ENCODE results near the gene PHLDB3. TPM values are rescaled to one million over a fixed set of nuclear protein-coding genes. Genes with fewer than 3 reads are reported as not detected.

Gene PHLDB3
- total and polyA plus RNA-seq, 2 of the 4 experiments (the other 2 are of a cell fraction) = 2.9 to 10.6 TPM

DNA sequence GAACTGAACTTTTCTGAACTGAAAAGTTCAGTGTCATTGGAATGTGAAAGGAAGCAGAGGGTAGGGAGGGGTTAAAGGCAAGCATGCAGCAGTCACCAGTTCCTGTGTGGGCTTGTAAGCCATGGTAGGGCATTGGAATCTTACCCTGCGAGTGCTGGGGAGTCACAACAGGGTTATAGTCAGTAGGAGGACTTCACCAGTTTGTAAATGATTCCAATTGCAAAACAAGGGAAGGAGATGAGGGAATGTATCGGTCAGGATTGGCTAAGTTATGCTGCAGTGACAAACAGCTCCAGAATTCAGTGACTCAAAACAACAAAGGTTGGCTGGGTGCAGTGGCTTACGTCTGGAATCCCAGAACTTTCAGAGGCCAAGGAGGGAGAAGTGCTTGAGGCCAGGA lies 52.0 kb downstream of the PHLDB3 start:
- H2AFZ ChIP-seq (replicated peaks; ENCODE audit: low read length, poor library complexity) = no peak overlapping the region
- BruUV-seq (replicated peaks) = no TSS peak
- no peak overlapping the region for H3K4ac ChIP-seq (ENCODE audit: low read depth, low read length)
- CTCF ChIA-PET = no interaction called here
- no peak overlapping the region for H2BK5ac ChIP-seq (ENCODE audit: low read depth, low read length, poor library complexity, severe bottlenecking)
- no peak overlapping the region for H3K4me2 ChIP-seq (ENCODE audit: low read depth, low read length)
- DNase-seq (no peak), ATAC-seq (ENCODE audit: low read depth) (no peak)
- H4K8ac ChIP-seq (ENCODE audit: low read depth in 2 of 2, low read length in 2 of 2) = no peak overlapping the region
- no peak overlapping the region for H4K5ac ChIP-seq (ENCODE audit: low read depth, low read length)
- in situ Hi-C loops (cut with MboI; ENCODE audit: low sequenced_read_pairs) = no loop called here
- H3K9ac ChIP-seq (ENCODE audit: low read depth, low read length) = no peak overlapping the region
- H4K91ac ChIP-seq (ENCODE audit: insufficient read depth, low read depth, low read length) = no peak overlapping the region
- no peak overlapping the region for H2BK20ac ChIP-seq (ENCODE audit: low read depth, low read length)
- no peak overlapping the region for H3K27ac ChIP-seq (ENCODE audit: insufficient read depth, low read length)
- 0 out of 2 replicates have a peak, but pooled peaks cover 2% of the 10 kb centered on the region for H3K4me1 ChIP-seq (ENCODE audit: control insufficient read depth, insufficient read depth, low read length)
- dilution Hi-C loops (cut with HindIII; ENCODE audit: low sequenced_read_pairs, unreplicated experiment) = no loop called here
- H3K9me1 ChIP-seq (ENCODE audit: insufficient read depth, low read length) = no peaks in the 10 kb centered on the region
- H3K14ac ChIP-seq (replicated peaks; ENCODE audit: low read depth, low read length) = no peak overlapping the region
- WGBS, 2 experiments (ENCODE audit: extremely low coverage in 2 of 2, insufficient read length in 1 of 2) = 53% methylated on average over 3 of the region's 3 CpGs; no CpG with 5 or more reads in 1 of the 2 experiments
- H3K23ac ChIP-seq (ENCODE audit: low read depth, low read length) = no peak overlapping the region
- no peak overlapping the region for H3K18ac ChIP-seq (ENCODE audit: low read depth, low read length)
- H3K79me1 ChIP-seq (ENCODE audit: low read depth in 1 of 2, low read length in 2 of 2) = no peaks in the 10 kb centered on the region
- no peak overlapping the region for H3K56ac ChIP-seq (ENCODE audit: extremely low read depth, insufficient read depth, low read length)
- no peak overlapping the region for H2BK120ac ChIP-seq (ENCODE audit: low read depth, low read length)
- H2AK5ac ChIP-seq (ENCODE audit: low read depth, low read length) = no peak overlapping the region
- no peak overlapping the region for H2BK15ac ChIP-seq (ENCODE audit: low read depth, low read length)
- TF ChIP-seq RFX5 (IDR thresholded peaks at IDR 0.05; ENCODE audit: low read depth, low read length) (no peak), RCOR1 (IDR thresholded peaks at IDR 0.05; ENCODE audit: insufficient replicate concordance, low read length) (no peak), MXI1 (IDR thresholded peaks at IDR 0.05; ENCODE audit: borderline replicate concordance, low read depth, low read length) (no peak), CEBPB (IDR thresholded peaks at IDR 0.05; ENCODE audit: low read depth, low read length) (no peak), CHD1 (IDR thresholded peaks at IDR 0.05; ENCODE audit: low read depth, low read length) (no peak), RAD21 (IDR thresholded peaks at IDR 0.05; ENCODE audit: low read length) (no peak), FOS (IDR thresholded peaks at IDR 0.05; ENCODE audit: low read depth, low read length) (no peak), BHLHE40 (IDR thresholded peaks at IDR 0.05; ENCODE audit: low read depth, low read length) (no peak), POLR2A (IDR thresholded peaks at IDR 0.05; ENCODE audit: low read depth, low read length) (no peak), MAFK (IDR thresholded peaks at IDR 0.05; ENCODE audit: low read depth, low read length) (no peak), SMC3 (IDR thresholded peaks at IDR 0.05; ENCODE audit: low read depth, low read length) (no peak), MAZ (IDR thresholded peaks at IDR 0.05; ENCODE audit: borderline replicate concordance, low read depth, low read length) (no peak), NFE2L2 (IDR thresholded peaks at IDR 0.05; ENCODE audit: low read depth, low read length) (no peak)
- TF ChIP-seq, protein P1, sequence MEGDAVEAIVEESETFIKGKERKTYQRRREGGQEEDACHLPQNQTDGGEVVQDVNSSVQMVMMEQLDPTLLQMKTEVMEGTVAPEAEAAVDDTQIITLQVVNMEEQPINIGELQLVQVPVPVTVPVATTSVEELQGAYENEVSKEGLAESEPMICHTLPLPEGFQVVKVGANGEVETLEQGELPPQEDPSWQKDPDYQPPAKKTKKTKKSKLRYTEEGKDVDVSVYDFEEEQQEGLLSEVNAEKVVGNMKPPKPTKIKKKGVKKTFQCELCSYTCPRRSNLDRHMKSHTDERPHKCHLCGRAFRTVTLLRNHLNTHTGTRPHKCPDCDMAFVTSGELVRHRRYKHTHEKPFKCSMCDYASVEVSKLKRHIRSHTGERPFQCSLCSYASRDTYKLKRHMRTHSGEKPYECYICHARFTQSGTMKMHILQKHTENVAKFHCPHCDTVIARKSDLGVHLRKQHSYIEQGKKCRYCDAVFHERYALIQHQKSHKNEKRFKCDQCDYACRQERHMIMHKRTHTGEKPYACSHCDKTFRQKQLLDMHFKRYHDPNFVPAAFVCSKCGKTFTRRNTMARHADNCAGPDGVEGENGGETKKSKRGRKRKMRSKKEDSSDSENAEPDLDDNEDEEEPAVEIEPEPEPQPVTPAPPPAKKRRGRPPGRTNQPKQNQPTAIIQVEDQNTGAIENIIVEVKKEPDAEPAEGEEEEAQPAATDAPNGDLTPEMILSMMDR (conservative IDR thresholded peaks at IDR 0.05; ENCODE audit: low read depth, low read length) = no peak
- TF ChIP-seq, protein P2, sequence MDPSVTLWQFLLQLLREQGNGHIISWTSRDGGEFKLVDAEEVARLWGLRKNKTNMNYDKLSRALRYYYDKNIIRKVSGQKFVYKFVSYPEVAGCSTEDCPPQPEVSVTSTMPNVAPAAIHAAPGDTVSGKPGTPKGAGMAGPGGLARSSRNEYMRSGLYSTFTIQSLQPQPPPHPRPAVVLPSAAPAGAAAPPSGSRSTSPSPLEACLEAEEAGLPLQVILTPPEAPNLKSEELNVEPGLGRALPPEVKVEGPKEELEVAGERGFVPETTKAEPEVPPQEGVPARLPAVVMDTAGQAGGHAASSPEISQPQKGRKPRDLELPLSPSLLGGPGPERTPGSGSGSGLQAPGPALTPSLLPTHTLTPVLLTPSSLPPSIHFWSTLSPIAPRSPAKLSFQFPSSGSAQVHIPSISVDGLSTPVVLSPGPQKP (IDR thresholded peaks at IDR 0.05; ENCODE audit: borderline replicate concordance, low read depth, low read length) = no peak
- TF ChIP-seq, protein P3, sequence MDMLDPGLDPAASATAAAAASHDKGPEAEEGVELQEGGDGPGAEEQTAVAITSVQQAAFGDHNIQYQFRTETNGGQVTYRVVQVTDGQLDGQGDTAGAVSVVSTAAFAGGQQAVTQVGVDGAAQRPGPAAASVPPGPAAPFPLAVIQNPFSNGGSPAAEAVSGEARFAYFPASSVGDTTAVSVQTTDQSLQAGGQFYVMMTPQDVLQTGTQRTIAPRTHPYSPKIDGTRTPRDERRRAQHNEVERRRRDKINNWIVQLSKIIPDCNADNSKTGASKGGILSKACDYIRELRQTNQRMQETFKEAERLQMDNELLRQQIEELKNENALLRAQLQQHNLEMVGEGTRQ (IDR thresholded peaks at IDR 0.05; ENCODE audit: low read depth, low read length) = no peak
- H3K27me3 ChIP-seq (ENCODE audit: control insufficient read depth, insufficient read depth, low read length) = no peaks in the 10 kb centered on the region; the same call in 1 of the 2 replicates
- POLR2A ChIA-PET (ENCODE audit: unreplicated experiment) = no interaction called here
- intact Hi-C loops (cut with micrococcal nuclease) = no loop called here
- no peaks in the 10 kb centered on the region for H4K20me1 ChIP-seq (ENCODE audit: insufficient read depth, low read length)
- H3K9me3 ChIP-seq (ENCODE audit: control insufficient read depth, insufficient read depth, low read length) = peaks cover 6% of the 10 kb centered on the region
- H3K4me3 ChIP-seq (ENCODE audit: insufficient read depth, low read depth, low read length) = no peak overlapping the region
- H3K36me3 ChIP-seq (ENCODE audit: control insufficient read depth, insufficient read depth, low read length) = no peaks in the 10 kb centered on the region
- no peak overlapping the region for H2AK9ac ChIP-seq (replicated peaks; ENCODE audit: low read depth, low read length, poor library complexity)
